ENCODE data around the gene CEP112. TPM values are rescaled to one million over a fixed set of nuclear protein-coding genes. Genes with fewer than 3 reads are reported as not detected.

The CEP112 gene
- total RNA-seq, 1 experiment from 2014 or later = 5.4 TPM

- BruUV-seq (replicated peaks) = no TSS peak
- H3K4me1 Mint-ChIP-seq (ENCODE audit: low read depth, unreplicated experiment) = no peaks in the 10 kb centered on the region
- peaks cover 5% of the 10 kb centered on the region for H3K9me3 Mint-ChIP-seq (ENCODE audit: low read depth, unreplicated experiment)
- no peak overlapping the region for H3K4me3 Mint-ChIP-seq (ENCODE audit: low read depth, unreplicated experiment)
- H3K27ac Mint-ChIP-seq (ENCODE audit: unreplicated experiment) = no peak overlapping the region
- no peaks in the 10 kb centered on the region for H3K36me3 Mint-ChIP-seq (ENCODE audit: insufficient read depth, unreplicated experiment)
- CTCF ChIA-PET = no interaction called here
- no peak for TF ChIP-seq CTCF (IDR thresholded peaks at IDR 0.05; ENCODE audit: unreplicated experiment)
- intact Hi-C loops (cut with micrococcal nuclease; ENCODE audit: unreplicated experiment) = no loop called here
- no peak for DNase-seq
- peaks cover 53% of the 10 kb centered on the region for H3K27me3 Mint-ChIP-seq (ENCODE audit: unreplicated experiment)
Measured at GRCh38 chr17:65698381-65699061, 493.4 kb downstream of the CEP112 start.

GRCh38 chr17:65697661-65698060 is 494.3 kb downstream of the CEP112 start:
- H3K4me1 Mint-ChIP-seq (ENCODE audit: low read depth, unreplicated experiment) = no peaks in the 10 kb centered on the region
- peaks cover 5% of the 10 kb centered on the region for H3K9me3 Mint-ChIP-seq (ENCODE audit: low read depth, unreplicated experiment)
- no peak for TF ChIP-seq CTCF (IDR thresholded peaks at IDR 0.05; ENCODE audit: unreplicated experiment)
- H3K4me3 Mint-ChIP-seq (ENCODE audit: low read depth, unreplicated experiment) = no peak overlapping the region
- H3K27ac Mint-ChIP-seq (ENCODE audit: unreplicated experiment) = no peak overlapping the region
- no peaks in the 10 kb centered on the region for H3K36me3 Mint-ChIP-seq (ENCODE audit: insufficient read depth, unreplicated experiment)
- DNase-seq = no peak
- no TSS peak for BruUV-seq (replicated peaks)
- intact Hi-C loops (cut with micrococcal nuclease; ENCODE audit: unreplicated experiment) = no loop called here
- H3K27me3 Mint-ChIP-seq (ENCODE audit: unreplicated experiment) = peaks cover 62% of the 10 kb centered on the region
- CTCF ChIA-PET = no interaction called here

- Mint-ChIP-seq H3K27ac (ENCODE audit: unreplicated experiment) (no peak overlapping the region), H3K9me3 (ENCODE audit: low read depth, unreplicated experiment) (peaks cover 5% of the 10 kb centered on the region), H3K36me3 (ENCODE audit: insufficient read depth, unreplicated experiment) (no peaks in the 10 kb centered on the region), H3K4me3 (ENCODE audit: low read depth, unreplicated experiment) (no peak overlapping the region), H3K27me3 (ENCODE audit: unreplicated experiment) (peaks cover 65% of the 10 kb centered on the region), H3K4me1 (ENCODE audit: low read depth, unreplicated experiment) (no peaks in the 10 kb centered on the region)
- CTCF ChIA-PET = no interaction called here
- no peak for DNase-seq
- intact Hi-C loops (cut with micrococcal nuclease; ENCODE audit: unreplicated experiment) = no loop called here
- BruUV-seq (replicated peaks) = no TSS peak
- TF ChIP-seq CTCF (IDR thresholded peaks at IDR 0.05; ENCODE audit: unreplicated experiment) = no peak
Measured at GRCh38 chr17:65696739-65697394, 495.1 kb downstream of the CEP112 start.

GRCh38 chr17:65694601-65695000 is 497.3 kb downstream of the CEP112 start:
- no peaks in the 10 kb centered on the region for H3K4me1 Mint-ChIP-seq (ENCODE audit: low read depth, unreplicated experiment)
- no peak for DNase-seq
- no peaks in the 10 kb centered on the region for H3K9me3 Mint-ChIP-seq (ENCODE audit: low read depth, unreplicated experiment)
- no peak for TF ChIP-seq CTCF (IDR thresholded peaks at IDR 0.05; ENCODE audit: unreplicated experiment)
- H3K27ac Mint-ChIP-seq (ENCODE audit: unreplicated experiment) = no peak overlapping the region
- CTCF ChIA-PET = no interaction called here
- H3K36me3 Mint-ChIP-seq (ENCODE audit: insufficient read depth, unreplicated experiment) = no peaks in the 10 kb centered on the region
- no peak overlapping the region for H3K4me3 Mint-ChIP-seq (ENCODE audit: low read depth, unreplicated experiment)
- H3K27me3 Mint-ChIP-seq (ENCODE audit: unreplicated experiment) = peaks cover 45% of the 10 kb centered on the region
- no TSS peak for BruUV-seq (replicated peaks)
- intact Hi-C loops (cut with micrococcal nuclease; ENCODE audit: unreplicated experiment) = no loop called here

Data from Calu3 (cell line).